ENCODE measurements around the gene UBE2L6.
"Not testable (repeated sequence)": the region's sequence is repeated elsewhere in the genome, so short reads cannot be mapped to it uniquely, and the experiment has no call there.

The UBE2L6 gene

DNA sequence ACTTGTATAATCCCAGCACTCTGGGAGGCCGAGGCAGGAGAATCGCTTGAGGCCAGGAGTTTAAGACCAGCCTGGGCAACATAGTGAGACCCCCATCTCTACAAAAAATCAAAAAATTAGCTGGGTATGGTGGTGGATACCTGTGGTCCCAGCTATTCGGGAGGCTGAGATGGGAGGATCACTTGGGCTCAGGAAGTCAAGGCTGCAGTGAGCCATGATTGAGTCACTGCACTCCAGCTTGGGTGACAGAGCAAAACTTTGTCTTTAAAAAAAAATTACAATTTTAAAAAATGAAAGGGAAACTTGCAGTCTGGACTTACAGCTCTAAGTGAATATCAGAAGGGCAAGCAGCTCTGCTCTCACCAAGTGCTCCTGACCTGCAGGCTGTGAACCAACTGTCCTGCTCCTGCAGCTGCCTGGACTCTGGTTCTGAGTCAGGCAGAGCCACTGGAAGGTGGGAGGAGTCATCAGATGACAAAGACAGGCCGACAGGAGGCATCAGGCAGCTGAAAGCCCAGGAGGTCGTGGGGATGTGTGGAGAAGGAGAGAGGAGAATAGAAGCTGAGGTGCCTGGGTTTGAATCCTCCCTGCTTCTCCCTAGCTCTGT is 20.5 kb downstream of the UBE2L6 start:
- Histone ChIP-seq H3K27me3 (ENCODE audit: control insufficient read depth, insufficient read depth, low read length) (peaks cover 4% of the 10 kb centered on the region; the same call in 1 of the 2 replicates), H3K9ac (ENCODE audit: low read length) (no peak overlapping the region), H3K27ac (ENCODE audit: low read depth, low read length) (no peak overlapping the region), H3K4me3 (ENCODE audit: low read depth, low read length) (no peak overlapping the region), H3K9me3 (ENCODE audit: control insufficient read depth, insufficient read depth, low read depth, low read length) (no peaks in the 10 kb centered on the region), H3K36me3 (ENCODE audit: control insufficient read depth, insufficient read depth, low read length) (peaks cover 13% of the 10 kb centered on the region), H3K4me1 (ENCODE audit: control insufficient read depth, insufficient read depth, low read length) (peaks cover 20% of the 10 kb centered on the region)

DNA sequence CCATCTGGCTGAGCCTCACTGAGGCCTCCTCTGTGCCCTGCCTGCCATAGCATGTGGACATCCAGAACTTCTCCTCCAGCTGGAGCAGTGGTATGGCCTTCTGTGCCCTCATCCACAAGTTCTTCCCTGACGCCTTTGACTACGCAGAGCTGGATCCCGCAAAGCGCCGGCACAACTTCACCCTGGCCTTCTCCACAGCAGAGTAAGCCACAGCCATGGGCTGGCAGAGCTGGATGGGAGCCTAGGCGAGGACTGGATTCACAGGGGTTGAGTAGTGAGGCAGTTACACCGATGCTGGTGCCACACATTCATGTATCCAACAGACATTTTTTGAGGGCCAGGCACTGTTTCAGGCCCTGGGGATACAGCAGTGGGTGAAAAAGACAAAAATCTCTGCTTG is 21.0 kb downstream of the UBE2L6 start:
- Histone ChIP-seq H3K27me3 (ENCODE audit: control insufficient read depth, insufficient read depth, low read length) (peaks cover 4% of the 10 kb centered on the region; the same call in 1 of the 2 replicates), H3K4me3 (ENCODE audit: low read depth, low read length) (no peak overlapping the region), H3K4me1 (ENCODE audit: control insufficient read depth, insufficient read depth, low read length) (peaks cover 20% of the 10 kb centered on the region), H3K36me3 (ENCODE audit: control insufficient read depth, insufficient read depth, low read length) (peaks cover 8% of the 10 kb centered on the region; the same call in 1 of the 2 replicates), H3K27ac (ENCODE audit: low read depth, low read length) (no peak overlapping the region), H3K9me3 (ENCODE audit: control insufficient read depth, insufficient read depth, low read depth, low read length) (no peaks in the 10 kb centered on the region), H3K9ac (ENCODE audit: low read length) (no peak overlapping the region)

DNA sequence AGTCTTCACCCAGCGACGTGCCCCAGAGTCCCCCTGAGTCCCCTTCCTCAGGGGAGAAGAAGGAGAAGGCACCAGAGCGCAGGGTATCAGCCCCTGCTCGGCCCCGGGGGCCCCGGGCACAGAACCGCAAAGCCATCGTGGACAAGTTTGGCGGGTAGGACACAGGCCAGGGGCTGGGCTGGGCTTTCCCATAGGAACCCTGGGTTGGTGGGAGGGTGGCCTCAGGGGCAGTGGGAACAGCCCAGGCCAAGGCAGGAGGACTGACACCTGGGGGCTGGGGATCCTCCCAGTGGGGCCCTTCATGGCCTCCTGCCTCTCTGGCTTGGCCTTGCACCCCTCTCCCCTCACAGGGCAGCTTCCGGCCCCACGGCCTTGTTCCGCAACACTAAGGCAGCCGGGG is 21.6 kb downstream of the UBE2L6 start:
- Histone ChIP-seq H3K9me3 (ENCODE audit: control insufficient read depth, insufficient read depth, low read depth, low read length) (no peaks in the 10 kb centered on the region), H3K4me1 (ENCODE audit: control insufficient read depth, insufficient read depth, low read length) (peaks cover 20% of the 10 kb centered on the region), H3K36me3 (ENCODE audit: control insufficient read depth, insufficient read depth, low read length) (peaks cover 8% of the 10 kb centered on the region; the same call in 1 of the 2 replicates), H3K27me3 (ENCODE audit: control insufficient read depth, insufficient read depth, low read length) (peaks cover 4% of the 10 kb centered on the region; the same call in 1 of the 2 replicates), H3K27ac (ENCODE audit: low read depth, low read length) (no peak overlapping the region), H3K9ac (ENCODE audit: low read length) (no peak overlapping the region), H3K4me3 (ENCODE audit: low read depth, low read length) (no peak overlapping the region)

DNA sequence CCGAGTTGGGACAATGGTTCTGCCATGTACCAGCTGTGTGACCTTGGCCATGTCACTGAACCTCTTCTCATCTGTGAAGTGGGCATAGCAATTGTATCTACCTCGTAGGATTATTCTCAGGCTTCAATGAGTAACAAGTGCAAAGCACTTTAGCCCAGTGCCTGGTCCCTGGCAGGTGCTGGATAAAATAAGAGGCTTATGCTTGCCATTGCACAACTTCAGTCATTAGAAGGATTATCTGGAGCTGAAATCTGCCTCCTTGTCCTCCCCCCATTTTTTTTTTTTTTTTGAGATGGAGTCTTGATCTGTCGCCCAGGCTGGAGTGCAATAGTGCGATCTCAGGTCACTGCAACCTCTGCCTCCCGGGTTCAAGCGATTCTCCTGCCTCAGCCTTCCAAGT is 22.9 kb downstream of the UBE2L6 start:
- Histone ChIP-seq H3K9me3 (ENCODE audit: control insufficient read depth, insufficient read depth, low read depth, low read length) (no peaks in the 10 kb centered on the region), H3K4me3 (ENCODE audit: low read depth, low read length) (no peak overlapping the region), H3K9ac (ENCODE audit: low read length) (no peak overlapping the region), H3K27me3 (ENCODE audit: control insufficient read depth, insufficient read depth, low read length) (peaks cover 4% of the 10 kb centered on the region; the same call in 1 of the 2 replicates), H3K36me3 (ENCODE audit: control insufficient read depth, insufficient read depth, low read length) (no peaks in the 10 kb centered on the region), H3K4me1 (ENCODE audit: control insufficient read depth, insufficient read depth, low read length) (peaks cover 20% of the 10 kb centered on the region), H3K27ac (ENCODE audit: low read depth, low read length) (no peak overlapping the region)

DNA sequence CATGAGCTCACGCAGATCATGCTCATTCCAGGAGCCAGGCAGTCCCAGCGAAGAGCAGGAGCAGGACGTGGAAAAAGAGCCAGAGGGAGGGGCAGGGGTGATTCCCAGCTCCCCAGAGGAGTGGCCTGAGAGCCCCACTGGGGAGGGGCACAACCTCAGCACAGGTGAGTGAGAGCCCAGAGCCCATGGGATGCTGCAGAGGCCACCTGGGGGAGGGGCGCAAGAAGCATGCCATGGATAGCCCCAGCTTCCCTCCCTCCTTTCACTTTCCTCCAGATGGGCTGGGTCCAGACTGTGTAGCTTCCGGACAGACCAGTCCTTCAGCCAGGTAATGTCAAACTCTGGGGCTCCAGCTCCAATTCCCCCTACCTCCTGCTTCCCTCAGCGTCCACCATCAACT is 23.9 kb downstream of the UBE2L6 start:
- H3K4me3 ChIP-seq (ENCODE audit: low read depth, low read length) = no peak overlapping the region
- peaks cover 20% of the 10 kb centered on the region for H3K4me1 ChIP-seq (ENCODE audit: control insufficient read depth, insufficient read depth, low read length)
- no peak overlapping the region for H3K9ac ChIP-seq (ENCODE audit: low read length)
- H3K36me3 ChIP-seq (ENCODE audit: control insufficient read depth, insufficient read depth, low read length) = no peaks in the 10 kb centered on the region
- H3K27ac ChIP-seq (ENCODE audit: low read depth, low read length) = no peak overlapping the region
- no peaks in the 10 kb centered on the region for H3K9me3 ChIP-seq (ENCODE audit: control insufficient read depth, insufficient read depth, low read depth, low read length)
- peaks cover 4% of the 10 kb centered on the region; the same call in 1 of the 2 replicates for H3K27me3 ChIP-seq (ENCODE audit: control insufficient read depth, insufficient read depth, low read length)

DNA sequence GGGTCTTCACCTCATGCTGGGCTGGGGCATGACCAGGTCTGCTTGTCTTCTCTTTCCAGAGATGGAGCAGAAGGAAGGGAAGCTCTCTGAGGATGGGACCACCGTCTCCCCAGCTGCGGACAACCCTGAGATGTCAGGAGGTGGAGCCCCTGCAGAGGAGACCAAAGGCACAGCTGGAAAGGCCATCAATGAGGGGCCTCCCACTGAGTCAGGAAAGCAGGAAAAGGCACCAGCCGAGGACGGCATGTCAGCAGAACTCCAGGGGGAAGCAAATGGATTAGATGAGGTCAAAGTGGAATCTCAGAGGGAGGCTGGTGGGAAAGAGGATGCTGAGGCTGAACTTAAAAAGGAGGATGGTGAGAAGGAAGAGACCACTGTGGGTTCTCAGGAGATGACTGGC is 24.9 kb downstream of the UBE2L6 start:
- no peaks in the 10 kb centered on the region for H3K9me3 ChIP-seq (ENCODE audit: control insufficient read depth, insufficient read depth, low read depth, low read length)
- peaks cover 20% of the 10 kb centered on the region for H3K4me1 ChIP-seq (ENCODE audit: control insufficient read depth, insufficient read depth, low read length)
- no peak overlapping the region for H3K4me3 ChIP-seq (ENCODE audit: low read depth, low read length)
- H3K9ac ChIP-seq (ENCODE audit: low read length) = no peak overlapping the region
- H3K27me3 ChIP-seq (ENCODE audit: control insufficient read depth, insufficient read depth, low read length) = peaks cover 4% of the 10 kb centered on the region; the same call in 1 of the 2 replicates
- H3K36me3 ChIP-seq (ENCODE audit: control insufficient read depth, insufficient read depth, low read length) = no peaks in the 10 kb centered on the region
- H3K27ac ChIP-seq (ENCODE audit: low read depth, low read length) = no peak overlapping the region

DNA sequence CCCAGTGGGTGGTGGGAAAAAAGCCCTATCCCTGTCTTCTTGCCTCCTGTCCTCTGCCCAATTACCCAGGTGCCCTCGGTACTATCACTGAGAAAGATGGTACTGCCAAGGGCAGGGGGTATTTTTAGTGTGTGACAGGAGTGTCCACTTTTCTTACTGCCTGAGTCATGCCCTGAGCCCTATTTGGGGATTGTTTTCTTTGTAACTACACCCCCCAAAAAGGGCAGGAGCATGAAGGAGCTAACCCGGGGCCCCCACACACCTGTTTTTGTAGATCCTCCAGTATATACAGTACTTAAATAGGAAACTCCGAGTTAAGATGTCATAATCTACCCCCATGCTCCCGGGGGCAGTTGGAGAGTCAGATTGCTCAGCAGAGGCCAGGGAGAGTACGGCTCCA is 26.3 kb downstream of the UBE2L6 start:
- Histone ChIP-seq H3K36me3 (ENCODE audit: control insufficient read depth, insufficient read depth, low read length) (no peaks in the 10 kb centered on the region), H3K4me3 (ENCODE audit: low read depth, low read length) (no peak overlapping the region)

DNA sequence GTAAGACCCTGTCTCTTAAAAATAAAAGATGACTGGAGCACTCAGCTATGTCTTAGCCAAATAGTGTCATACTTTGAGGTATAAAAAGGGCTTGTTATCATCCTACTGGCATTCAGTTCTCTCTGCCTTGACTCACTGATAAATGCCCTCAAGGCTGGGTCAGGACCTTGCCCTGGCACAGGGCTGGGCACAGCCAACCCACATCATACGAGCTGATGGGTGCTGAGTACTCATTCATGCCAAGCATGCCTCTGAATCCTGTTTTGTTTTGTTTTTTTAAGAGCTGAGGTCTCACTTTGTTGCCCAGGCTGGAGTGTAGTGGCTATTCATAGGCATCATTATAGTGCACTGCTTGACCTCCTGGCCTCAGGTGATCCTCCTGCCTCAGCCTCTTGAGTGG is 28.1 kb downstream of the UBE2L6 start:
- H3K27me3 ChIP-seq (ENCODE audit: control insufficient read depth, insufficient read depth, low read length) = peaks cover 4% of the 10 kb centered on the region; the same call in 1 of the 2 replicates
- H3K4me3 ChIP-seq (ENCODE audit: low read depth, low read length) = no peak overlapping the region
- H3K9ac ChIP-seq (ENCODE audit: low read length) = no peak overlapping the region
- H3K9me3 ChIP-seq (ENCODE audit: control insufficient read depth, insufficient read depth, low read depth, low read length) = no peaks in the 10 kb centered on the region
- no peaks in the 10 kb centered on the region for H3K36me3 ChIP-seq (ENCODE audit: control insufficient read depth, insufficient read depth, low read length)
- H3K27ac ChIP-seq (ENCODE audit: low read depth, low read length) = no peak overlapping the region
- peaks cover 22% of the 10 kb centered on the region for H3K4me1 ChIP-seq (ENCODE audit: control insufficient read depth, insufficient read depth, low read length)

More for the DNA sequence above, 26.3 kb downstream of the UBE2L6 start:
- Histone ChIP-seq H3K4me1 (ENCODE audit: control insufficient read depth, insufficient read depth, low read length) (peaks cover 22% of the 10 kb centered on the region), H3K9ac (ENCODE audit: low read length) (no peak overlapping the region), H3K27me3 (ENCODE audit: control insufficient read depth, insufficient read depth, low read length) (peaks cover 4% of the 10 kb centered on the region; the same call in 1 of the 2 replicates), H3K27ac (ENCODE audit: low read depth, low read length) (no peak overlapping the region), H3K9me3 (ENCODE audit: control insufficient read depth, insufficient read depth, low read depth, low read length) (no peaks in the 10 kb centered on the region)

DNA sequence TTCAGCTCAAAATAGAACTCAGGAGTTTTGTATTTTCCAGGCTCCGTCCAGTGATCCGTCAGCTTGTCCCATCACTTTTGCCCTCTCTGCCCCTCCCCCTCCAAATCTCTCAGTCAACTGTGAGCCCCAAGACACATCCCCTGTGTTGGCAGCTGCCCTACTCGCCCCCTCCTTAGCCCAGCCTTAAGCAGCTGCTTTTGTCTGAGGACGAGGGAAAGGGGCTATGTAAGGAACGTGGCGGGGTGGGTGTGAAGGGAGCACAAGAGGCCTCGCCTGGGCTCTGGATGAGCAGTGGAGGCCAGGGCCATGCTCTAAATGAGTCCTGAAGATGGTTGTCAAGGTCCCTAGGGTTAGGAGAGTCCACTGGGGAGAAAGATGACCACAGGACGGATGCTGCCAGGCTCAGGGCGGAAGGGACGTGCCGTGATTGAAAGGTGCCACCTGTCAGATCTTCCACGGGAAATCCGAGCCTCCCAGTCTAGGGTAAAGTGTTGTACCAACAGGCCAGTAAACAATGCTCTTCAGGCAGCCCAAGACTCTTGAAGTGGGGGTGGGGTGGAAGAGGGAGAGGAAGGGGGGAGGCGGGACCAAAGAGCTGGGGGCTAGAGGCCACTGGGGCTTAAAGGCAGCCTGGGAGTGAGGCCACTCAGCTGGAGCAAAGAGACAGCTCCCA is 30.4 kb downstream of the UBE2L6 start, which contains the start of gene SMTNL1:
TSS of gene SMTNL1 (plus strand) at position 649 of the 673 bp plus-strand sequence. CDS start 5,048 bp downstream, outside the sequence.
- Histone ChIP-seq H3K9me3 (ENCODE audit: control insufficient read depth, insufficient read depth, low read depth, low read length) (no peaks in the 10 kb centered on the region), H3K4me1 (ENCODE audit: control insufficient read depth, insufficient read depth, low read length) (peaks cover 6% of the 10 kb centered on the region), H3K36me3 (ENCODE audit: control insufficient read depth, insufficient read depth, low read length) (no peaks in the 10 kb centered on the region), H3K27me3 (ENCODE audit: control insufficient read depth, insufficient read depth, low read length) (no peaks in the 10 kb centered on the region), H3K4me3 (ENCODE audit: low read depth, low read length) (no peak within 1 kb of the TSS), H3K27ac (ENCODE audit: low read depth, low read length) (no peak within 1 kb of the TSS), H3K9ac (ENCODE audit: low read length) (no peak within 1 kb of the TSS)

DNA sequence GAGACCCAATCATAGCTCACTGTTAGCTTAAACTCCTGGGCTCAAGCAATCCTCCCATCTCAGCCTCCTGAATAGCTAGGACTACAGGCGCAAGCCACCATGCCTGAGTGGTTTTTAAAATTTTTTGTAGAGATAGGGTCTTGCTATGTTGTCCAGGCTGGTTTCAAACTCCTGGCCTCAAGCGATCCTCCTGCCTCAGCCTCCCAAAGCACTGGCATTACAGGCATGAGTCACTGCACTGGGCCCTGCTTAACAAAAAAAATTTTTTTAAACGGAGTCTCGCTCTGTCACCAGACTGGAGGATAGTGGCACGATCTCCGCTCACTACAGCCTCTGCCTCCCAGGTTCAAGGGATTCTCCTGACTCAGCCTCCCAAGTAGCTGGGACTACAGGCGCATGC is 33.0 kb downstream of the UBE2L6 start:
- not testable (repeated sequence) for H3K4me3 ChIP-seq (ENCODE audit: low read depth, low read length); H3K27me3 ChIP-seq (ENCODE audit: control insufficient read depth, insufficient read depth, low read length); H3K36me3 ChIP-seq (ENCODE audit: control insufficient read depth, insufficient read depth, low read length); H3K9ac ChIP-seq (ENCODE audit: low read length); H3K9me3 ChIP-seq (ENCODE audit: control insufficient read depth, insufficient read depth, low read depth, low read length); H3K27ac ChIP-seq (ENCODE audit: low read depth, low read length)
- H3K4me1 ChIP-seq (ENCODE audit: control insufficient read depth, insufficient read depth, low read length) = peaks cover 14% of the 10 kb centered on the region

Measured in HUES6 (cell line).